ENCODE measurements around the gene HSPA12A. TPM values are rescaled to one million over a fixed set of nuclear protein-coding genes. Genes with fewer than 3 reads are reported as not detected.

HSPA12A gene
- total RNA-seq, 4 donors from 2014 or later: 125 to 187 (median 147) TPM

GRCh38 chr10:116771101-116771958 lies 29.0 kb upstream of the HSPA12A start:
- TF ChIP-seq POLR2A (IDR thresholded peaks at IDR 0.05) (no peak), EP300 (IDR thresholded peaks at IDR 0.05) (peak in 1 of 2 donors; percentile 74)
- TF ChIP-seq, protein P1, sequence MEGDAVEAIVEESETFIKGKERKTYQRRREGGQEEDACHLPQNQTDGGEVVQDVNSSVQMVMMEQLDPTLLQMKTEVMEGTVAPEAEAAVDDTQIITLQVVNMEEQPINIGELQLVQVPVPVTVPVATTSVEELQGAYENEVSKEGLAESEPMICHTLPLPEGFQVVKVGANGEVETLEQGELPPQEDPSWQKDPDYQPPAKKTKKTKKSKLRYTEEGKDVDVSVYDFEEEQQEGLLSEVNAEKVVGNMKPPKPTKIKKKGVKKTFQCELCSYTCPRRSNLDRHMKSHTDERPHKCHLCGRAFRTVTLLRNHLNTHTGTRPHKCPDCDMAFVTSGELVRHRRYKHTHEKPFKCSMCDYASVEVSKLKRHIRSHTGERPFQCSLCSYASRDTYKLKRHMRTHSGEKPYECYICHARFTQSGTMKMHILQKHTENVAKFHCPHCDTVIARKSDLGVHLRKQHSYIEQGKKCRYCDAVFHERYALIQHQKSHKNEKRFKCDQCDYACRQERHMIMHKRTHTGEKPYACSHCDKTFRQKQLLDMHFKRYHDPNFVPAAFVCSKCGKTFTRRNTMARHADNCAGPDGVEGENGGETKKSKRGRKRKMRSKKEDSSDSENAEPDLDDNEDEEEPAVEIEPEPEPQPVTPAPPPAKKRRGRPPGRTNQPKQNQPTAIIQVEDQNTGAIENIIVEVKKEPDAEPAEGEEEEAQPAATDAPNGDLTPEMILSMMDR (IDR thresholded peaks at IDR 0.05): no peak
- no peaks in the 10 kb centered on the region for H3K27me3 ChIP-seq

GRCh38 chr10:116770281-116770680 lies 27.9 kb upstream of the HSPA12A start:
- TF ChIP-seq, protein P1 (IDR thresholded peaks at IDR 0.05): no peak
- TF ChIP-seq POLR2A (IDR thresholded peaks at IDR 0.05): no peak
- TF ChIP-seq EP300 (IDR thresholded peaks at IDR 0.05): no peak
- peaks cover 0 to 82% (median 20%) of the 10 kb centered on the region in 4 donors for H3K4me1 ChIP-seq
- peak overlapping the region in 2 of 4 donors; percentile 73 to 78 for H3K27ac ChIP-seq
- 94 to 98% methylated on average over 10 of the region's 10 CpGs for WGBS, 2 donors
- no peak overlapping the region for H3K4me3 ChIP-seq
- no peaks in the 10 kb centered on the region for H3K27me3 ChIP-seq
- H3K9me3 ChIP-seq: no peaks in the 10 kb centered on the region
- no peaks in the 10 kb centered on the region for H3K36me3 ChIP-seq
- no peak for DNase-seq (ENCODE audit: low spot score in 2 of 2)

More at GRCh38 chr10:116771101-116771958, 29.0 kb upstream of the HSPA12A start:
- Histone ChIP-seq H3K9me3 (no peaks in the 10 kb centered on the region), H3K36me3 (no peaks in the 10 kb centered on the region), H3K4me1 (peaks cover 0 to 75% (median 16%) of the 10 kb centered on the region in 4 donors), H3K27ac (peak overlapping the region in 2 of 4 donors; percentile 73 to 78), H3K4me3 (no peak overlapping the region)
- peak; percentile 56 to 79 for DNase-seq (ENCODE audit: low spot score in 2 of 2)
- 54 to 56% methylated on average over 18 of the region's 18 CpGs for WGBS, 2 donors

- no peak for DNase-seq (ENCODE audit: low spot score in 2 of 2)
- WGBS, 2 donors: 76 to 84% methylated on average over 8 of the region's 8 CpGs
- Histone ChIP-seq H3K9me3 (no peaks in the 10 kb centered on the region), H3K36me3 (no peaks in the 10 kb centered on the region), H3K4me3 (no peak overlapping the region), H3K4me1 (peaks cover 0 to 83% (median 20%) of the 10 kb centered on the region in 4 donors), H3K27ac (no peak overlapping the region), H3K27me3 (no peaks in the 10 kb centered on the region)
- no peak for TF ChIP-seq EP300 (IDR thresholded peaks at IDR 0.05)
- TF ChIP-seq, protein P1 (IDR thresholded peaks at IDR 0.05): no peak
- TF ChIP-seq POLR2A (IDR thresholded peaks at IDR 0.05): no peak
These were observed 27.4 kb upstream of the HSPA12A start for GRCh38 chr10:116769791-116770190.

GRCh38 chr10:116769368-116769767 lies 27.0 kb upstream of the HSPA12A start:
- WGBS, 2 donors: 83 to 86% methylated on average over 7 of the region's 7 CpGs
- Histone ChIP-seq H3K4me3 (no peak overlapping the region), H3K27me3 (no peaks in the 10 kb centered on the region), H3K9me3 (no peaks in the 10 kb centered on the region), H3K4me1 (peaks cover 0 to 81% (median 22%) of the 10 kb centered on the region in 4 donors), H3K27ac (peak overlapping the region in 2 of 4 donors; percentile 6 to 28), H3K36me3 (no peaks in the 10 kb centered on the region)
- DNase-seq (ENCODE audit: low spot score in 2 of 2): no peak
- TF ChIP-seq EP300 (IDR thresholded peaks at IDR 0.05) (no peak), POLR2A (IDR thresholded peaks at IDR 0.05) (no peak)
- TF ChIP-seq, protein P1 (IDR thresholded peaks at IDR 0.05): no peak

GRCh38 chr10:116768786-116769185 lies 26.4 kb upstream of the HSPA12A start:
- DNase-seq (ENCODE audit: low spot score in 2 of 2): no peak
- Histone ChIP-seq H3K4me3 (no peak overlapping the region), H3K9me3 (no peaks in the 10 kb centered on the region), H3K36me3 (no peaks in the 10 kb centered on the region), H3K4me1 (peaks cover 0 to 80% (median 23%) of the 10 kb centered on the region in 4 donors), H3K27me3 (no peaks in the 10 kb centered on the region), H3K27ac (peak overlapping the region in 2 of 4 donors; percentile 6 to 28)
- no peak for TF ChIP-seq EP300 (IDR thresholded peaks at IDR 0.05)
- TF ChIP-seq, protein P1 (IDR thresholded peaks at IDR 0.05): no peak
- no peak for TF ChIP-seq POLR2A (IDR thresholded peaks at IDR 0.05)
- WGBS, 2 donors: 81 to 85% methylated on average over 4 of the region's 4 CpGs
